OCI-LY3 (cell line): ENCODE data around the gene RPUSD1.
"Not testable (repeated sequence)": the region's sequence is repeated elsewhere in the genome, so short reads cannot be mapped to it uniquely, and the experiment has no call there.

Source experiments
- H2AFZ ChIP-seq: fragments of 200-600, 300-600 bp; shearing (Covaris generic); 2 replicates; pipeline ENCODE4 v1.6.0; 2014; ENCODE audit warnings: antibody characterized with exemption, low read depth, low read length
- H3K27ac ChIP-seq: fragments of 200-600, 300-600 bp; sonication (generic); 2 replicates; pipeline ENCODE4 v1.5.1; 2014; ENCODE audit warnings: mild to moderate bottlenecking, low read length, moderate library complexity, mixed read lengths
- H3K27me3 ChIP-seq: fragments of 200-600, 300-600 bp; sonication (generic); 2 replicates; pipeline ENCODE4 v1.6.1; 2014; ENCODE audit warnings: low read depth, low read length, mixed read lengths
- H3K36me3 ChIP-seq: fragments of 200-600, 300-600 bp; sonication (generic); replicated peaks from 2 replicates; pipeline ENCODE3; 2014; ENCODE audit warnings: low read depth, low read length, mixed read lengths
- H3K4me1 ChIP-seq: fragments of 300-600, 200-600 bp; sonication (generic); 2 replicates; pipeline ENCODE4 v1.6.1; 2014; ENCODE audit warnings: low read length, mixed read lengths
- H3K4me2 ChIP-seq: fragments of 200-600, 300-600 bp; sonication (generic); 2 replicates; pipeline ENCODE4 v1.6.1; 2014; ENCODE audit warnings: low read length, mixed read lengths
- H3K4me3 ChIP-seq: fragments of 300-600, 200-600 bp; sonication (generic); 2 replicates; pipeline ENCODE4 v1.5.1; 2014; ENCODE audit warnings: antibody characterized with exemption, mild to moderate bottlenecking, low read length, moderate library complexity
- H3K79me2 ChIP-seq: fragments of 300-600, 200-600 bp; shearing (Covaris generic); 2 replicates; pipeline ENCODE4 v1.6.1; 2014; ENCODE audit warnings: mild to moderate bottlenecking, low read length, mixed read lengths
- H3K9ac ChIP-seq: fragments of 300-600, 200-600 bp; shearing (Covaris generic); 2 replicates; pipeline ENCODE4 v1.6.0; 2014; ENCODE audit warnings: mild to moderate bottlenecking, low read length, moderate library complexity
- H3K9me3 ChIP-seq: fragments of 200-600, 300-600 bp; shearing (Covaris generic); 2 replicates; pipeline ENCODE4 v1.6.1; 2014; ENCODE audit warnings: low read length, mixed read lengths; ENCODE audit not compliant: insufficient read depth
- H4K20me1 ChIP-seq: fragments of 200-600, 300-600 bp; sonication (generic); 2 replicates; pipeline ENCODE4 v1.6.1; 2016; ENCODE audit warnings: low read length, mixed read lengths; ENCODE audit not compliant: insufficient read depth
- CTCF ChIP-seq: fragments of 200-600, 300-600 bp; sonication (generic); IDR thresholded peaks from 2 replicates; pipeline ENCODE4 v1.5.1; 2014; ENCODE audit warnings: antibody characterized with exemption, low read length, low read depth
- EZH2phosphoT487 ChIP-seq: fragments of 200-600 bp; shearing (Covaris generic); IDR thresholded peaks from 2 replicates; pipeline ENCODE4 v1.6.1; 2018; ENCODE audit warnings: antibody characterized with exemption, mixed run types, low read depth

The RPUSD1 gene

GRCh38 chr16:759110-759910, 28.9 kb downstream of the RPUSD1 start:
- H3K36me3 ChIP-seq, result peaks cover 2% of the 10 kb centered on the region
- H3K27ac ChIP-seq, result no peak overlapping the region
- H3K79me2 ChIP-seq, result no peaks in the 10 kb centered on the region
- no peaks in the 10 kb centered on the region for H3K27me3 ChIP-seq
- H3K4me1 ChIP-seq, result no peaks in the 10 kb centered on the region
- H4K20me1 ChIP-seq, result no peaks in the 10 kb centered on the region
- H3K9me3 ChIP-seq, result no peaks in the 10 kb centered on the region
- H3K9ac ChIP-seq, result no peak overlapping the region
- H3K4me3 ChIP-seq, result no peak overlapping the region
- TF ChIP-seq CTCF (no peak), EZH2phosphoT487 (no peak)
- no peak overlapping the region for H2AFZ ChIP-seq
- no peak overlapping the region for H3K4me2 ChIP-seq

- no peaks in the 10 kb centered on the region for H3K79me2 ChIP-seq
- H3K4me3 ChIP-seq, result no peak overlapping the region
- H3K9me3 ChIP-seq, result no peaks in the 10 kb centered on the region
- H2AFZ ChIP-seq, result no peak overlapping the region
- H3K4me1 ChIP-seq, result peaks cover 21% of the 10 kb centered on the region
- no peak overlapping the region for H3K9ac ChIP-seq
- peaks cover 2% of the 10 kb centered on the region for H3K36me3 ChIP-seq
- no peaks in the 10 kb centered on the region for H3K27me3 ChIP-seq
- H3K4me2 ChIP-seq, result no peak overlapping the region
- TF ChIP-seq EZH2phosphoT487, result no peak
- TF ChIP-seq CTCF, result no peak
- no peaks in the 10 kb centered on the region for H4K20me1 ChIP-seq
- no peak overlapping the region for H3K27ac ChIP-seq
Measured at GRCh38 chr16:756428-756827, 31.8 kb downstream of the RPUSD1 start.

- Histone ChIP-seq H2AFZ (no peak overlapping the region), H3K36me3 (peaks cover 2% of the 10 kb centered on the region), H3K9me3 (no peaks in the 10 kb centered on the region), H3K4me3 (no peak overlapping the region), H4K20me1 (no peaks in the 10 kb centered on the region), H3K27ac (no peak overlapping the region), H3K27me3 (no peaks in the 10 kb centered on the region), H3K4me1 (peaks cover 22% of the 10 kb centered on the region), H3K4me2 (no peak overlapping the region), H3K9ac (no peak overlapping the region), H3K79me2 (no peaks in the 10 kb centered on the region)
- TF ChIP-seq EZH2phosphoT487 (no peak), CTCF (no peak)
Measured at GRCh38 chr16:754656-755055, 33.5 kb downstream of the RPUSD1 start.

- not testable (repeated sequence) for H3K36me3 ChIP-seq, H3K79me2 ChIP-seq, H4K20me1 ChIP-seq, H3K27ac ChIP-seq, H3K9me3 ChIP-seq, H2AFZ ChIP-seq, H3K9ac ChIP-seq, H3K4me3 ChIP-seq, H3K4me2 ChIP-seq, H3K27me3 ChIP-seq
- peaks cover 22% of the 10 kb centered on the region for H3K4me1 ChIP-seq
Measured at GRCh38 chr16:754121-754607, 34.0 kb downstream of the RPUSD1 start.
